ENCODE data around the gene MRPL27.
A peak's percentile ranks its signal among the peaks of the same experiment; 100 is the strongest.
"Not testable (repeated sequence)": the region's sequence is repeated elsewhere in the genome, so short reads cannot be mapped to it uniquely, and the experiment has no call there.

MRPL27 gene

GRCh38 chr17:50372758-50373556 is at the start of gene MRPL27, which contains the start of gene EME1:
MRPL27 (minus strand) TSS chr17:50373184; CDS start chr17:50373170, 14 bp downstream.
EME1 (plus strand) TSS chr17:50373229; CDS start chr17:50375209, 1,980 bp downstream.
- DNase-seq = peak; percentile 85

- DNase-seq = no peak
These were observed 49.8 kb upstream of the MRPL27 start for GRCh38 chr17:50422738-50423137.

- DNase-seq = no peak
These were observed 48.5 kb upstream of the MRPL27 start for GRCh38 chr17:50421308-50422051.

GRCh38 chr17:50420419-50421112 is 47.6 kb upstream of the MRPL27 start:
- no peak for DNase-seq

GRCh38 chr17:50419577-50419976 is 46.6 kb upstream of the MRPL27 start:
- not testable (repeated sequence) for DNase-seq

- no peak for DNase-seq
These were observed 41.8 kb upstream of the MRPL27 start for GRCh38 chr17:50414808-50415207.

GRCh38 chr17:50412188-50412732 is 39.3 kb upstream of the MRPL27 start:
- DNase-seq = no peak

- DNase-seq = no peak
These were observed 34.9 kb upstream of the MRPL27 start for GRCh38 chr17:50407921-50408320.

- no peak for DNase-seq
These were observed 33.6 kb upstream of the MRPL27 start for GRCh38 chr17:50406578-50406977.

- DNase-seq = not testable (repeated sequence)
These were observed 32.4 kb upstream of the MRPL27 start for GRCh38 chr17:50405351-50405750.

- DNase-seq = not testable (repeated sequence)
These were observed 26.6 kb upstream of the MRPL27 start for GRCh38 chr17:50399591-50399990.

- not testable (repeated sequence) for DNase-seq
These were observed 25.7 kb upstream of the MRPL27 start for GRCh38 chr17:50398672-50399071.

- no peak for DNase-seq
These were observed 24.9 kb upstream of the MRPL27 start for GRCh38 chr17:50397919-50398285.

- DNase-seq = peak; percentile 21
These were observed 24.3 kb upstream of the MRPL27 start, which contains the start of gene LRRC59 for GRCh38 chr17:50397111-50397918. LRRC59 (minus strand) TSS chr17:50397523; CDS start chr17:50397317, 206 bp downstream.

GRCh38 chr17:50396261-50397110 is 23.5 kb upstream of the MRPL27 start:
- no peak for DNase-seq

- DNase-seq = no peak
These were observed 21.7 kb upstream of the MRPL27 start for GRCh38 chr17:50394711-50395110.

GRCh38 chr17:50393700-50394099 is 20.7 kb upstream of the MRPL27 start:
- no peak for DNase-seq

- no peak for DNase-seq
These were observed 19.6 kb upstream of the MRPL27 start for GRCh38 chr17:50392621-50393020.

GRCh38 chr17:50389534-50389933 is 16.6 kb upstream of the MRPL27 start:
- no peak for DNase-seq

GRCh38 chr17:50388728-50389127 is 15.7 kb upstream of the MRPL27 start:
- DNase-seq = no peak

- no peak for DNase-seq
These were observed 13.5 kb upstream of the MRPL27 start for GRCh38 chr17:50386510-50386909.

All from NCI-H2029 treated with DMSO at 0.1 percent for 48 hours (cell line).